Endothelial cell of hepatic sinusoid (primary cell): ENCODE measurements around the gene AUTS2.

Source experiments
- in situ Hi-C: cut with HindIII; loops from 2 replicates; pipeline ENCODE4 v1.10.0; 2017; ENCODE audit warnings: low sequenced_read_pairs

The AUTS2 gene

GRCh38 chr7:69811476-69812308 is 213.4 kb downstream of the AUTS2 start:
- in situ Hi-C loops: no loop called here

GRCh38 chr7:69812756-69813155 is 214.5 kb downstream of the AUTS2 start:
- in situ Hi-C loops: no loop called here

- in situ Hi-C loops: no loop called here
These were observed 215.5 kb downstream of the AUTS2 start for GRCh38 chr7:69813637-69814240.

- in situ Hi-C loops: no loop called here
These were observed 216.2 kb downstream of the AUTS2 start for GRCh38 chr7:69814421-69814962.

GRCh38 chr7:69816501-69816900 is 218.2 kb downstream of the AUTS2 start:
- in situ Hi-C loops: no loop called here

- in situ Hi-C loops: no loop called here
These were observed 218.8 kb downstream of the AUTS2 start for GRCh38 chr7:69817121-69817520.

GRCh38 chr7:69817841-69818635 is 219.8 kb downstream of the AUTS2 start:
- in situ Hi-C loops: no loop called here

- in situ Hi-C loops: no loop called here
These were observed 220.5 kb downstream of the AUTS2 start for GRCh38 chr7:69818636-69819332.

GRCh38 chr7:69819333-69819705 is 221.0 kb downstream of the AUTS2 start:
- in situ Hi-C loops: no loop called here

- in situ Hi-C loops: no loop called here
These were observed 222.4 kb downstream of the AUTS2 start for GRCh38 chr7:69820479-69821192.

- in situ Hi-C loops: no loop called here
These were observed 224.1 kb downstream of the AUTS2 start for GRCh38 chr7:69822386-69822785.

- in situ Hi-C loops: no loop called here
These were observed 225.0 kb downstream of the AUTS2 start for GRCh38 chr7:69823151-69823744.

GRCh38 chr7:69825113-69825972 is 227.1 kb downstream of the AUTS2 start:
- in situ Hi-C loops: no loop called here

- in situ Hi-C loops: no loop called here
These were observed 228.0 kb downstream of the AUTS2 start for GRCh38 chr7:69826283-69826682.

GRCh38 chr7:69827140-69827539 is 228.9 kb downstream of the AUTS2 start:
- in situ Hi-C loops: no loop called here

GRCh38 chr7:69827558-69827957 is 229.3 kb downstream of the AUTS2 start:
- in situ Hi-C loops: no loop called here

GRCh38 chr7:69832356-69832755 is 234.1 kb downstream of the AUTS2 start:
- in situ Hi-C loops: no loop called here

- in situ Hi-C loops: no loop called here
These were observed 235.7 kb downstream of the AUTS2 start for GRCh38 chr7:69833964-69834363.

- in situ Hi-C loops: no loop called here
These were observed 238.4 kb downstream of the AUTS2 start for GRCh38 chr7:69836702-69837101.
